ENCODE data around the gene NMNAT2. TPM values are rescaled to one million over a fixed set of nuclear protein-coding genes. Genes with fewer than 3 reads are reported as not detected.
"Not testable (repeated sequence)": the region's sequence is repeated elsewhere in the genome, so short reads cannot be mapped to it uniquely, and the experiment has no call there.

NMNAT2 gene
- polyA plus RNA-seq, 1 donor = 4.2 TPM

- DNase-seq = no peak
Measured at GRCh38 chr1:183285746-183286145, 132.4 kb downstream of the NMNAT2 start.

DNA sequence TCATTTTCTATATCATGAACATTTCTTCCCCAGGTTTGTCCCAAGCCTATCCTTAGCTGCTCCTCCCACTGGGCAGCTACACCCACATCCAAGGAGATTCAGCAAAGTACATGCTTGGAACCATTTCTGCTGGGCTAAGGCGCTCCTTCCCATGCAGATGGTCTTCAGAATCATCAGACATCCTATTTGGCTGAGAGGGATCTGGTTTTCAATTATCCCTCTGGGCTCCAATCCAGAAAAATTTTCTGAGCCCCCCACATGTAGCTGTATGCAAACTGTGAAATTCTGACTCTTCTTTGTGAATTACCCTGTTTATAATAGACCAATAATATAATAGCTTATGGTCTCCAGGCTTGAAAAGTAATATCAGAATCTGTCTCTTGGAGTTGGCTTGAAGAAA, 132.9 kb downstream of the NMNAT2 start:
- no peak for DNase-seq

- no peak for DNase-seq
Measured at GRCh38 chr1:183284086-183284485, 134.1 kb downstream of the NMNAT2 start.

- DNase-seq = no peak
Measured at GRCh38 chr1:183283286-183283685, 134.9 kb downstream of the NMNAT2 start.

GRCh38 chr1:183282101-183282855, 135.9 kb downstream of the NMNAT2 start:
- no peak for DNase-seq

- DNase-seq = peak; percentile 93
Measured at GRCh38 chr1:183281553-183282091, 136.6 kb downstream of the NMNAT2 start.

- DNase-seq = no peak
Measured at GRCh38 chr1:183281039-183281438, 137.1 kb downstream of the NMNAT2 start.

- DNase-seq = no peak
Measured at GRCh38 chr1:183279835-183280234, 138.3 kb downstream of the NMNAT2 start.

- no peak for DNase-seq
Measured at GRCh38 chr1:183278739-183279591, 139.2 kb downstream of the NMNAT2 start.

DNA sequence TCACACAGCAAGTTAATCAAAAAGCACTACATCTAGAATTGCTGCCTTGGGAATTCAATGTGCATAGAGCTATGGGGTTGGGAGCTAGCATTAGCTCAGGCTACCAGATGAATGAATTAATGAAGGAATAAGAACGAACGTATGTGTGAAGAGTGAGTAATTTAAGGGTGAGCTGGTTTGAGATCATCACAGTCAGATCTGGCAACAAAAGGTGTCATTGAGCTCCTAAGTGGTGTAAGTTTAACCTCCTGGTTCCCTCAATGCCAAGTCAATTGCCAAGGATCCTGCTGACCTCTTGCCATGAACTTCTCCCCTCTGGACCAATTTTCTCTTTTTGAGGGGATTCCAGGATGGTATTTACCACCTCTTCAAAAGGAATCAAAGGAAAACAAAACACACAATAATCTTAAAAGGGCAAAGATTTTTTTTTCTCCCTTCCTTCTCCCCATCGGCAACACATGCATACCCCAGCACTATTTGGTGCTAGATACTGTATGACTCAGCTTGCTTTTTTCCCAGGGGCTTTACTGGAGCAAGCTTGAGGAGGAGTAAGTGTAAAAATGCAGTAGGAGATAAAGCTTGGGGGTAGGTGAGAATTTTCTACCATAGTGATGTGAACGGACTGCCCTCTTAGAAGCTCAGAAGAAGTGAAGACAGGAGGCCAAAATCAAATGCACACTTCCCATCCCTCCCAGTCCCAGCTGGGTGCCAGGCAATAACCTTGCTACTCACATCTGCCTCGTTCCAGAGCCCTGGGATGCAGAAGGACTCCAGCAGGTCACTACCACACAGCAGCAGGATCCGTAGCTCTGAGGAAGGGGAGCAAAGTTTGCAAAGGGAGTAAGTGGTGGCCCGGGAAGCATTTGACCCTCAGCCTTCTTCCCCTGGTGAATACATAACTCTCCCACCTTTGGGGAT, 140.1 kb downstream of the NMNAT2 start:
- DNase-seq = no peak

DNA sequence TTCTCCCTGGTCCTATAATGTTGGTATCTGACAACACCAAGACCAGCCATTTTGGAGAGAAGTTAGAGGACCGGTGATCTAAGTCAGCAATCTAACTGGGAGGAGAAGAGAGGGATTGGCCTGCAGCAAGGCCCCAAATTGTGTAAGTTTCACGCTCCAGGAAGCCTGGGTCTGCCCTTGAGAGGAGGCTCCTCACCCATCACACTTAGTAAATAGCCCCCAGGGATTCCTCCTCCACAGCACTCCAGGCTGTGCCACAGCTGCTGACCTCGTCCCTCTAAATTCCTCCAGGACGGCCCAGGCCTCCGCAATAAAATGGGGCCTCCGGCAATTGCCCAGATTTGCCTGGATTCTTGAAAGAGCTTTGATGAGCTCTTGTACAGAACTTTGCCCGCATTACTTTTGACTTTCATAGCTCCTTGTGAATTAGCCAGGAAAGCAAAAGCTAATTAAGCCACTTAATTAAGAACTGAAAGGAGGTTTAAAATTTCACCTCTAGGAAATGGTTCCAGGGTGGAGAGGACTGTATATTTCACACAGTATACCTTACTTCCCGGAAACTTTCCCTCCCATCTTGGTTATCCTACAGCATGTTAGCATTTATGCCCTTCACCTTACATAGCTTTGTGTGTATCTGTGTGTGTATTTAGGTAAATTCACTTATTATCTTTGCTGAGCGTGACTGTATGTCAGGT, 141.6 kb downstream of the NMNAT2 start:
- DNase-seq = no peak

GRCh38 chr1:183275322-183275721, 142.9 kb downstream of the NMNAT2 start:
- DNase-seq = no peak

DNA sequence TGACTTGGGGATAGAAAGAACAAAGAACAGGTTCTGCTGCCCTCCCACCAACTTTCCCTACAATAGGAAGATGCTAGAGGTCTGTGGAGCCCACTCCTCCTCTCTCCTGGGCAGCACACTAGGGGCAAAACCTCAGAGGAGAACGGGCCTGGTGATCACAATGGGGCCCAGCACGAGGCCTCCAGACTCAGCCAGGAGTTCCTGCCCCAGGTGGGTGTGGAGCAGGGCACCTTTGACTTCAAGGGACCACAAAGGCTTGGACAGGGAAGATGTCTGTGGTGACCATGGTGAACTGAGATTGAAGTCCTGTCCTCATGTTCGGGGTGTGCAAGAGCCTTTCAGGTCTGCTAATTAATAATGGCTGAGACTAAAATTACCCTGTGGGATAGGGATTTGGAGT, 143.3 kb downstream of the NMNAT2 start:
- no peak for DNase-seq

GRCh38 chr1:183273984-183274383, 144.2 kb downstream of the NMNAT2 start:
- DNase-seq = not testable (repeated sequence)

DNA sequence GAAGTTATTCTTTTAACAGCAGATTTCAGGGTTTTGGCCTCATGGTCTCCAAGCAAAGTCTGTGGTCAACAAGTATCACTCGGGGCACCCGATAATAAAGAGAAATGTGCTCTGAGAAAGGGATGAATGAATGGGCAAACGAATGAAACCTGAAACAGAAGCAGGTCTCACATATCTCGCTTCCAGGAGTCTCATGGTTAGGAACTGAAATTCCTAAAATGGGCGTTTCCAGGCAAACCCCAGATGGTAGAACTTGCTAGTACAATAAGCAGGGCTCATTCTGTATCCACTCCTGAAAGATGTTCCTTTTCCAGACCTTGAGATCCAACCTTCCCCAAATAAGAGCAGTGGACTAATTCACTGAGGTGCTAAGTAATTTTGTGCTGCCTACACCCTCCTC, 144.9 kb downstream of the NMNAT2 start:
- DNase-seq = no peak

DNA sequence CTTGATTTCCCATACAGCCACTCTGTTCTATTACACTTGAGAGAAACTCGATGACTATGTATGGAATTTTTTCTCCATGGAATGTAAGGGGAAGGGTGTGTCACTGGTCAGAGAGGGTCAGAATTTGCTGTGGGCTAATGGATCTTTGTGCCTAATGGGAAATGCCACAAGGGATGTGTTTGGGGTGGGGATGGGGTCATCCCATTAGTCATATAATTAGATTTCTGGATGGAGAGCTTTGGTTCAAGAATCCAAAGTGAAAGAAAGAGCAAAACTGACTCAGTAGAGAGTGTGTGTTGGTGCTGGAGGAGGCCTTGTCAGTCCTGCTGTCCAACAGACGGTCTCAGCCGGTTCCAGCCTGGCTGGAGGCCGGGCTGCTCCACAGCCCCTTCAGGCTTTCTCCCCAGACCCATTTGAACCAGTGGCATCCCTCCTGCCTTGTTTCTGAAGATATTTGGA, 145.8 kb downstream of the NMNAT2 start:
- no peak for DNase-seq

DNA sequence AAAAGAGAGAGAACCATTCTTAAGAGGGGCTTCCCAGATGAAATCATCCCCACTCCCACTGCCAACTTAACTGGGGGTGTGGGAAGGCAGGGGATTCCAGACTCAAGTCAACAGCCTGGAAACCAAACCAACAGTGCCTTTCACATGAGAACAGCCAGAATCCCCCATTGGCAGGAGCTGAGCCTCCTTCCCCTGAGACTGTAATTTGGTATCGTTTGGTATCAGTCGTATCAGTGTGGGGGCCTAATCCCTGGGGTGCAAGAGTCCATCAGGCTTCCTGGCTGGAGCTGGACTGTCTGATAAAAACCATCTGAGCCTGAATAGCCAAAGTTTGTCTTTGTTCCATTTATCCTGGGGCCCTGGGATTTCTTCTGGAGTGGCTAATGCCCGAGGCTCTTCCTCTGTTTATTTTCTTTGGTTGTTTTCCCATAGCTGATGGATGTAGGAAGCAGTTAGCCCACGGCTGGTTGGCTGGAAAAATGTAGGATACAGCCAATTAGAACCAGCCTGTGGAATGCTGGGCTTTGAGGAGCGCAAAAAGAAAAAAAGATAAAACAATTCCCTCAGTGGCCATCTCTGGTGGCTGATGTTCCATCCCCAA, 147.5 kb downstream of the NMNAT2 start:
- no peak for DNase-seq

- no peak for DNase-seq
Measured at GRCh38 chr1:183267646-183268431, 150.3 kb downstream of the NMNAT2 start.

- no peak for DNase-seq
Measured at GRCh38 chr1:183263886-183264602, 154.1 kb downstream of the NMNAT2 start.

All from left kidney (tissue), 2 donors.